HepG2 (cell line): ENCODE results near the gene ARHGEF10L. TPM values are rescaled to one million over a fixed set of nuclear protein-coding genes. Genes with fewer than 3 reads are reported as not detected.

Experiments used
- ARNTL ChIP-seq: sonication (generic); formaldehyde crosslinking; IDR thresholded peaks from 2 replicates; pipeline ENCODE4 v1.4.0; 2020; ENCODE audit warnings: mild to moderate bottlenecking, missing genetic modification reagents
- CERS6 ChIP-seq: sonication (generic); formaldehyde crosslinking; IDR thresholded peaks from 2 replicates; pipeline ENCODE4 v1.5.0; 2020; ENCODE audit warnings: missing genetic modification reagents
- HMGA1 ChIP-seq: sonication (generic); formaldehyde crosslinking; conservative IDR thresholded peaks from 2 replicates; pipeline ENCODE4 v1.4.0; 2020; ENCODE audit warnings: missing genetic modification reagents
- MAF1 ChIP-seq: sonication (generic); formaldehyde crosslinking; IDR thresholded peaks from 2 replicates; pipeline ENCODE4 v1.5.0; 2020; ENCODE audit warnings: missing genetic modification reagents, borderline replicate concordance
- NFYB ChIP-seq: sonication (generic); formaldehyde crosslinking; IDR thresholded peaks from 2 replicates; pipeline ENCODE4 v1.4.0; 2020; ENCODE audit warnings: missing genetic modification reagents
- RORA ChIP-seq: sonication (generic); formaldehyde crosslinking; IDR thresholded peaks from 2 replicates; pipeline ENCODE4 v1.5.0; 2020; ENCODE audit warnings: mild to moderate bottlenecking, missing genetic modification reagents, moderate library complexity
- SOX6 ChIP-seq, 2 experiments: fragments of 450-650 bp in 1 of 2; sonication (generic) in 1 of 2; formaldehyde crosslinking in 1 of 2; IDR thresholded peaks; 2 replicates each; pipeline versions ENCODE4 v1.4.0 to v1.6.1; 2017 to 2020; ENCODE audit warnings: antibody characterized with exemption in 1 of 2, mild to moderate bottlenecking in 1 of 2, missing genetic modification reagents in 1 of 2
- SRY ChIP-seq: sonication (generic); formaldehyde crosslinking; IDR thresholded peaks from 2 replicates; pipeline ENCODE4 v1.8.0; 2022; ENCODE audit warnings: mild to moderate bottlenecking, missing genetic modification reagents
- TBP ChIP-seq: sonication (generic); formaldehyde crosslinking; IDR thresholded peaks from 2 replicates; pipeline ENCODE4 v1.5.0; 2020; ENCODE audit warnings: missing genetic modification reagents
- UBTF ChIP-seq: sonication (generic); formaldehyde crosslinking; IDR thresholded peaks from 2 replicates; pipeline ENCODE4 v1.4.0; 2020; ENCODE audit warnings: mild to moderate bottlenecking, missing genetic modification reagents
- ZFAT ChIP-seq: sonication (generic); formaldehyde crosslinking; conservative IDR thresholded peaks from 2 replicates; pipeline ENCODE4 v1.8.1; 2023; ENCODE audit warnings: missing genetic modification reagents, inconsistent platforms
- ZFYVE20 ChIP-seq: sonication (generic); formaldehyde crosslinking; IDR thresholded peaks from 2 replicates; pipeline ENCODE4 v1.8.0; 2023; ENCODE audit warnings: low read depth, mild to moderate bottlenecking, moderate library complexity, missing genetic modification reagents, borderline replicate concordance
- ZNF280B ChIP-seq: sonication (generic); formaldehyde crosslinking; IDR thresholded peaks from 2 replicates; pipeline ENCODE4 v1.5.0; 2020; ENCODE audit warnings: missing genetic modification reagents, mild to moderate bottlenecking, borderline replicate concordance
- ZNF331 ChIP-seq: sonication (generic); formaldehyde crosslinking; IDR thresholded peaks from 2 replicates; pipeline ENCODE4 v1.4.0; 2020; ENCODE audit warnings: missing genetic modification reagents
- ZNF607 ChIP-seq: sonication (generic); formaldehyde crosslinking; IDR thresholded peaks from 2 replicates; pipeline ENCODE4 v1.5.1; 2020; ENCODE audit warnings: missing genetic modification reagents, mild to moderate bottlenecking, borderline replicate concordance
- ZNF713 ChIP-seq: sonication (generic); formaldehyde crosslinking; IDR thresholded peaks from 2 replicates; pipeline ENCODE4 v1.4.0; 2020; ENCODE audit warnings: mild to moderate bottlenecking, missing genetic modification reagents
- ZNF878 ChIP-seq: sonication (generic); formaldehyde crosslinking; IDR thresholded peaks from 2 replicates; pipeline ENCODE4 v1.8.1; 2023; ENCODE audit warnings: mild to moderate bottlenecking, missing genetic modification reagents, moderate library complexity
- ZZZ3 ChIP-seq: sonication (generic); formaldehyde crosslinking; IDR thresholded peaks from 2 replicates; pipeline ENCODE4 v1.4.0; 2020; ENCODE audit warnings: missing genetic modification reagents, mild to moderate bottlenecking, borderline replicate concordance
- polyA plus RNA-seq, 8 experiments: library from polyadenylated mRNA; depleted of rRNA in 3 of 8; stranded (reverse) in 7 of 8; unstranded in 1 of 8; fragments of >200 nt; fragmentation: Illumina TruSeq in 4 of 8; extraction: Trizol in 4 of 8; gene quantifications; 2 replicates each; pipeline versions ENCODE4 v1.2.1 to v1.2.3, GENCODE V29; 2011 to 2016; ENCODE audit warnings: low read depth in 4 of 8, missing spikeins in 1 of 8, mixed read lengths in 1 of 8; ENCODE audit not compliant: insufficient read depth in 1 of 8
- total RNA-seq, 5 experiments: library from RNA; depleted of rRNA; stranded (reverse); fragments of >200 nt; fragmentation: Illumina TruSeq; extraction: Trizol; gene quantifications; 2 replicates each; pipeline ENCODE4 v1.2.3, GENCODE V29; 2016; ENCODE audit warnings: low read depth in 1 of 5
- TF ChIP-seq, protein P1 (sequence below): sonication (generic); formaldehyde crosslinking; IDR thresholded peaks from 2 replicates; pipeline ENCODE4 v1.4.0; 2020; ENCODE audit warnings: missing genetic modification reagents

Gene ARHGEF10L
- total and polyA plus RNA-seq, 2 of the 13 experiments (the other 11 are each of a cell fraction or from before 2014, with no cell fraction given), result 46.5 to 78.3 TPM

DNA sequence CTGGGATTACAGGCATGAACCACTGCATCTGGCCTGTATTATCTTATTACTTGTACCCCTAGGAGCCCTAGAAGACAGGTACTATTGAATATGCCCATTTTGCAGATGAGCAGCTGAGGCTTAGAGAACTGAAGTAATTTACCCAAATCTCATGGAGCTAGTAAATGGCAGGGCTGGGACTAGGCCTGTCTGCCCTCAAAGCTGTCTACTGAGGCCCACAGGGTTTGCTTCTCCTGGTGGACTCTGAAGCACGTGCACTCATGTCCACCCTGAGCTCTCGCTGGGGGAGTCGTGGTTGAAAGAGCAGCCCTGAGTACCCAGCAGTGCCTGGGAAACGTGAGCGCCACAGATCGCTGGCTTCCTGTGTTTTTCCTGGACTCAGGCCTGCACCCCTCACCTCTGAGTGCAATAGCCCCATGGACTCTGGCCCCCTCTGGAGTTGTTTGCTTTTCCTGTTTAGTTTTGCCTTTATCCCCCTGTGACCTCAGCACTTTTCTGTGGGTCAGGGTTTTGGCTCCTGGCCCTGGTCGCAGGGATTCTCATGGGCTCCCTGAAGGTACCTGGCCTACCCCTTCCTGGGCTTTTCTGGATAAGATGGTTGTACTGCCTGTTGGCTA is 52.4 kb downstream of the ARHGEF10L start (continued):
- no peak for TF ChIP-seq SOX6 (IDR thresholded peaks at IDR 0.05)
- TF ChIP-seq SOX6 (CRISPR knock-in tag; IDR thresholded peaks at IDR 0.05), result peak; percentile 93
- TF ChIP-seq RORA (CRISPR knock-in tag), result no peak
- TF ChIP-seq SRY, result peak; percentile 98
- peak; percentile 88 for TF ChIP-seq ZNF331
- peak; percentile 79; the same call in 1 of the 2 replicates for TF ChIP-seq ZZZ3 (CRISPR knock-in tag)
- TF ChIP-seq UBTF (CRISPR knock-in tag), result peak; percentile 74
- TF ChIP-seq MAF1 (CRISPR knock-in tag), result no peak
- no peak for TF ChIP-seq ZFAT
- no peak for TF ChIP-seq HMGA1
- TF ChIP-seq TBP (CRISPR knock-in tag), result no peak
- TF ChIP-seq CERS6 (CRISPR knock-in tag), result no peak; the same call in 1 of the 2 replicates
- TF ChIP-seq ZFYVE20, result no peak
- TF ChIP-seq, protein P1, sequence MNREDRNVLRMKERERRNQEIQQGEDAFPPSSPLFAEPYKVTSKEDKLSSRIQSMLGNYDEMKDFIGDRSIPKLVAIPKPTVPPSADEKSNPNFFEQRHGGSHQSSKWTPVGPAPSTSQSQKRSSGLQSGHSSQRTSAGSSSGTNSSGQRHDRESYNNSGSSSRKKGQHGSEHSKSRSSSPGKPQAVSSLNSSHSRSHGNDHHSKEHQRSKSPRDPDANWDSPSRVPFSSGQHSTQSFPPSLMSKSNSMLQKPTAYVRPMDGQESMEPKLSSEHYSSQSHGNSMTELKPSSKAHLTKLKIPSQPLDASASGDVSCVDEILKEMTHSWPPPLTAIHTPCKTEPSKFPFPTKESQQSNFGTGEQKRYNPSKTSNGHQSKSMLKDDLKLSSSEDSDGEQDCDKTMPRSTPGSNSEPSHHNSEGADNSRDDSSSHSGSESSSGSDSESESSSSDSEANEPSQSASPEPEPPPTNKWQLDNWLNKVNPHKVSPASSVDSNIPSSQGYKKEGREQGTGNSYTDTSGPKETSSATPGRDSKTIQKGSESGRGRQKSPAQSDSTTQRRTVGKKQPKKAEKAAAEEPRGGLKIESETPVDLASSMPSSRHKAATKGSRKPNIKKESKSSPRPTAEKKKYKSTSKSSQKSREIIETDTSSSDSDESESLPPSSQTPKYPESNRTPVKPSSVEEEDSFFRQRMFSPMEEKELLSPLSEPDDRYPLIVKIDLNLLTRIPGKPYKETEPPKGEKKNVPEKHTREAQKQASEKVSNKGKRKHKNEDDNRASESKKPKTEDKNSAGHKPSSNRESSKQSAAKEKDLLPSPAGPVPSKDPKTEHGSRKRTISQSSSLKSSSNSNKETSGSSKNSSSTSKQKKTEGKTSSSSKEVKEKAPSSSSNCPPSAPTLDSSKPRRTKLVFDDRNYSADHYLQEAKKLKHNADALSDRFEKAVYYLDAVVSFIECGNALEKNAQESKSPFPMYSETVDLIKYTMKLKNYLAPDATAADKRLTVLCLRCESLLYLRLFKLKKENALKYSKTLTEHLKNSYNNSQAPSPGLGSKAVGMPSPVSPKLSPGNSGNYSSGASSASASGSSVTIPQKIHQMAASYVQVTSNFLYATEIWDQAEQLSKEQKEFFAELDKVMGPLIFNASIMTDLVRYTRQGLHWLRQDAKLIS, result no peak
- no peak for TF ChIP-seq NFYB (CRISPR knock-in tag)
- peak; percentile 98 for TF ChIP-seq ZNF878 (CRISPR knock-in tag)
- no peak for TF ChIP-seq ZNF713 (CRISPR knock-in tag)
- TF ChIP-seq ZNF607 (CRISPR knock-in tag), result peak; percentile 98
- TF ChIP-seq ARNTL (CRISPR knock-in tag), result peak; percentile 98
- peak; percentile 93; the same call in 1 of the 2 replicates for TF ChIP-seq ZNF280B (CRISPR knock-in tag)
